ENCODE data around the gene TMEM127. TPM values are rescaled to one million over a fixed set of nuclear protein-coding genes. Genes with fewer than 3 reads are reported as not detected.

Gene TMEM127
- total RNA-seq, 3 donors from 2014 or later (not counting 1 experiment from before 2014, with no cell fraction given) = 49.8 to 59.3 (median 54.5) TPM

GRCh38 chr2:96241227-96241626 lies 24.6 kb downstream of the TMEM127 start:
- intact Hi-C loops (cut with micrococcal nuclease) = no loop called here
- Mint-ChIP-seq H3K27ac (peak overlapping the region; percentile 93 to 94), H3K27me3 (ENCODE audit: low read depth in 2 of 2) (no peaks in the 10 kb centered on the region), H3K9me3 (no peaks in the 10 kb centered on the region), H3K4me3 (peak overlapping the region; percentile 67), H3K36me3 (no peaks in the 10 kb centered on the region), H3K4me1 (peaks cover 21 to 25% of the 10 kb centered on the region in 2 donors)
- H3K9me3 ChIP-seq (ENCODE audit: control insufficient read depth, insufficient read depth, low read length) = no peaks in the 10 kb centered on the region
- H3K4me3 ChIP-seq (ENCODE audit: low read length) = no peak overlapping the region
- ATAC-seq (no peak), DNase-seq (no peak)
- peaks cover 37% of the 10 kb centered on the region for H3K4me1 ChIP-seq (ENCODE audit: control insufficient read depth, insufficient read depth, low read length)
- TF ChIP-seq CTCF (IDR thresholded peaks at IDR 0.05) = no peak
- peak overlapping the region; percentile 84 for H3K27ac ChIP-seq (ENCODE audit: low read length)
- no peaks in the 10 kb centered on the region for H3K27me3 ChIP-seq (ENCODE audit: control insufficient read depth, insufficient read depth, low read length)
- WGBS (ENCODE audit: insufficient coverage) = 91% methylated on average over 2 of the region's 2 CpGs
- no peaks in the 10 kb centered on the region for H3K36me3 ChIP-seq (ENCODE audit: control insufficient read depth, insufficient read depth, low read length)

- H3K4me3 Mint-ChIP-seq = no peak overlapping the region
- no peaks in the 10 kb centered on the region for H3K27me3 Mint-ChIP-seq (ENCODE audit: low read depth in 2 of 2)
- WGBS (ENCODE audit: insufficient coverage) = 95% methylated on average over 9 of the region's 9 CpGs
- H3K9me3 Mint-ChIP-seq = no peaks in the 10 kb centered on the region
- DNase-seq = no peak
- Histone ChIP-seq H3K4me3 (ENCODE audit: low read length) (no peak overlapping the region), H3K27me3 (ENCODE audit: control insufficient read depth, insufficient read depth, low read length) (no peaks in the 10 kb centered on the region), H3K27ac (ENCODE audit: low read length) (no peak overlapping the region), H3K9me3 (ENCODE audit: control insufficient read depth, insufficient read depth, low read length) (no peaks in the 10 kb centered on the region), H3K4me1 (ENCODE audit: control insufficient read depth, insufficient read depth, low read length) (peaks cover 32% of the 10 kb centered on the region), H3K36me3 (ENCODE audit: control insufficient read depth, insufficient read depth, low read length) (no peaks in the 10 kb centered on the region)
- peaks cover 16 to 20% of the 10 kb centered on the region in 2 donors for H3K4me1 Mint-ChIP-seq
- intact Hi-C loops (cut with micrococcal nuclease) = no loop called here
- no peak for ATAC-seq
- H3K27ac Mint-ChIP-seq = peak overlapping the region; percentile 29 to 93
- TF ChIP-seq CTCF (IDR thresholded peaks at IDR 0.05) = no peak
- H3K36me3 Mint-ChIP-seq = no peaks in the 10 kb centered on the region
Observed at GRCh38 chr2:96240341-96241038, 25.3 kb downstream of the TMEM127 start.

- intact Hi-C loops (cut with micrococcal nuclease) = no loop called here
- TF ChIP-seq CTCF (IDR thresholded peaks at IDR 0.05) = no peak
- no peaks in the 10 kb centered on the region for H3K27me3 ChIP-seq (ENCODE audit: control insufficient read depth, insufficient read depth, low read length)
- DNase-seq (no peak), ATAC-seq (no peak)
- Mint-ChIP-seq H3K27me3 (ENCODE audit: low read depth in 2 of 2) (no peaks in the 10 kb centered on the region), H3K9me3 (no peaks in the 10 kb centered on the region), H3K4me1 (peaks cover 16 to 20% of the 10 kb centered on the region in 2 donors), H3K27ac (peak overlapping the region in 1 of 2 donors; percentile 27), H3K36me3 (no peaks in the 10 kb centered on the region), H3K4me3 (no peak overlapping the region)
- peaks cover 28% of the 10 kb centered on the region for H3K4me1 ChIP-seq (ENCODE audit: control insufficient read depth, insufficient read depth, low read length)
- WGBS (ENCODE audit: insufficient coverage) = 98% methylated on average over 9 of the region's 9 CpGs
- no peak overlapping the region for H3K4me3 ChIP-seq (ENCODE audit: low read length)
- H3K36me3 ChIP-seq (ENCODE audit: control insufficient read depth, insufficient read depth, low read length) = no peaks in the 10 kb centered on the region
- no peaks in the 10 kb centered on the region for H3K9me3 ChIP-seq (ENCODE audit: control insufficient read depth, insufficient read depth, low read length)
- no peak overlapping the region for H3K27ac ChIP-seq (ENCODE audit: low read length)
Observed at GRCh38 chr2:96239745-96240264, 26.0 kb downstream of the TMEM127 start.
